ENCODE data around the gene ELF2.
A peak's percentile ranks its signal among the peaks of the same experiment; 100 is the strongest.
"Not testable (repeated sequence)": the region's sequence is repeated elsewhere in the genome, so short reads cannot be mapped to it uniquely, and the experiment has no call there.

ELF2 gene

DNA sequence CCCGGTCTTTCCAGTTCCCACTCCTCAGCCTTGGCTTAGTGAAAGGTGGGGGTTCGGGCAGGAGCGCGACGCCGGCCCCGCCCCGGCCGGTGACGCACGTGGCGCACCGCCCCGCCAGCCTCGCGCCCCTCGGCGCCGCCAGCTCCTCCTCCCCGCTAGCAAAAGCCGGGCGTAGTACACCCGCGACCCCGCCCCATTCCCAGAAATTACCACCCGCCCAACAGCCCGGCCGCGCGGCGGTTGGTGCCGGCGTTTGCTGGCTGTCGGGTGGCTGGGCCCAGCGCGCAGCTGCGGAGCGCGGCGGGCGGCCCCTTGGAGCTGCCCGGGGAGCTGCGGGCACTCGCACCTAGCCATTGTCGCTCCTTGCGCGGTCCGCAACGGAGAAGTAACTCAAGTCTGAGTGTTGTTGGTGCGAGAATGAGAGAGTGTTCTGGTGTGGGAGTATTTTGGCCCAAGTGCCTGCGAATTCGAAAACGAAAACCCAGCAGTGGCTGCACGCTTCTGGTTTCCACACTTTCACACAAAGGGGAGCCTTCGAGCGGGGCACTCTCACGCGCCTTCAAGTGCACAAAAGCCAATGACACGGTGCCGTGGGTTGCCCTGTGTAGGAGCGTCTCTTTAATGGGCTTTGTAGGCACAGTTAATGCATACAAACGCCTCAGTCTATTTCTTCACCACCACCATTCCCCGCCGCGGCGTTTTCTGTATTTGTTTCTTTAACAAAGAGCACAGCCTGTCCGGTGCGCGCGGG, 1.0 kb upstream of the ELF2 start:
- peak; percentile 92 for DNase-seq

DNA sequence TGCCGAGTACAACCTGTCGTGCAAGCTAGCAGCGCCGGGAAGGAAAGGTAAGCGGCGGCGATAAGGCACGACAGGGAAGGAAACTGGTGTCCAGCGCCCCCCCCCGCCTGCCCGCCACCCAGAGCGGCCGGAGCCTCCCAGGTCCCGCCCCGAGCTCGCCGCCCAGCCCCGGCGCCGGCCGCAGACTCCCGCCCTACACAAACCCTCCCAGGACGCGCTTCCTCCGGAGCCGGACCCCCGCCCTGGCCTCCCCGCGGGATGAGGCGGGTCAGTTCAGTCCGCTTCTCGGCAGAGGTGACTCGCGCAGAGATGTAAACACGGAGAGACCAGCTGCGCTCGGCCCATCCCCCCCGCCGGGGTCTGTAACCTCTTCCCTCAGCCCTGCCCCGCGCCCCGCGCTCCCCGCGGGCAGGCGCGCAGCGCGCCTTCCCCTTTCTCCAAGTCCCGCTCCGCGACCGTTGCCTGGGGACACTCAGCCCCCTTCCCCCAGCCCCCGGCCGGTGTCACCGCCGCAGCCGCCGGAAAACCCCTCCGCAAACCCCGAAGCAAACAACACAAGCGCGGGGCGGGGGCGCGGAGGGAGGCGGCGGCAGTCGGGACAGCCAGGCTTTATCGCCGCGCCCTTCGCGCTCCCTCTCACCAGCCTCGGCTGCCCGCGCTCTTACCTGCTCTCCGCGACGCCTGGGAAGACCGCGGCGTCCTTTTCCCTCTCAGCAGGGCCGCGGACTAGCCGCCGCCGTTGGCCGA, 543 bp downstream of the ELF2 start:
- peak; percentile 84 for DNase-seq

DNA sequence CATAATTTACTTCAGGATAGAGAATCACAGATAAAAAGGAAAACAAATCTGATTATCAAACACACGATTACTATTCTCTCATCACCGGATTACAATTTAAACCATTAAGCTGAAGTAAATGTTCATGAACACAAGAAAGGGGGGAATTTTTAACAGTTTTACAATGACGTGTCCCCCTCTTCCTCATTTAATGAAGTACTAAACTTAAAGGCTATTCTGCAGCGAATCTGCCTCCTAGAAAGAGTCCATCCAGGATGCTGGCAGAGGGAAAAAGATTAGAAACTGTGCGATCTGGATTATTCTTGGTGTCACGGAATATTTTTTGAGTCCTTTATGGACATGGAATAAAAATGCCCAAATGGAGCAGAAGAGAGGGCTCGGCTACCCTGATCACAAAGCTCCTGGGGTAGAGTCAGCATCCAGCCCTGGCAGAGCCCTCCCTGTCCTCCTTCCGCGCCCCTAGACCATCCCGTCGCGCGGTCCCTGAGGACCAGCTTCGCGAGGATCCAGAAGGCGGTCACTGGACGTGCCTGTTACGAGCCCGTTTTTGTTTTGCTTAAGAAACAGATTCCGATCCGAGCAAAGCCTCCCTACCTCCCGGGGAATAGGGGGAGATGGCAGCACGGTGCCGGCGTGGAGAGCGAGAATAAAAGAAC, 1.2 kb downstream of the ELF2 start:
- DNase-seq: no peak

DNA sequence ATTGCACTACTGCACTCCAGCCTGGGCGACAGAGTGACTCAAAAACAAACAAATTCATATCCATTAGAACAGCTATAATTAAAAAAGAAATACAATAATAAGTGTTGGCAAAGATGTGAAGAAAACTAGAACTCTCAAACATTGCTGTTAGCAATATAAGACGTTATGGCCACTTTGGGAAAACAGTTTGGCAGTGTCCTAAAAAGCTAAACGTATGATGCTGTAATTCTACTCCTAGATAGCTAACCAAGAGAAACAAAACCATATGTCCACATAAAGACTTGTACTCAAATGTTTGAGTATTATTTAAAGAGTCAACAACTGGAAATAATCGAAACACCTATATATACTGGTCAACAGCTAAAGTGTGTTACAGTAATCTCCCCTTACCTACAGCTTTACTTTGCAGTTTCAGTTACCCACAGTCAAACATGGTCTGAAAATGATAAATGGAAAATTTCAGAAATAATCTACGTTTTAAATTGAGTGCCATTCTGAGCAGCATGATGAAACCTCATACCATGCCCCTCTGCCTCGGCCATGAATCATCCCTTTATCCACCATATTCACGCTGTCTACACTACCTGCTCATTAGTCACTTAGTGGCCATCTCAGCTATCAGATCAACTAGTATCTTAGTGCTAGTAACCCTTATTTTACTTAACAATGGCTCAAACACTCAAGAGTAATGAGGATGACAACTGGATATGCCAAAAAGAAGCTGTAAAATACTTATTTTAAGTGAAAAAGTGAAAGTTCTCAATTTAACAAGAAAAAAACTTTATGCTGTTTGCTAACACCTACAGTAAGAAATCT, 4.9 kb downstream of the ELF2 start:
- DNase-seq: no peak

- no peak for DNase-seq
Observed at GRCh38 chr4:139170932-139171331, 6.1 kb downstream of the ELF2 start.

DNA sequence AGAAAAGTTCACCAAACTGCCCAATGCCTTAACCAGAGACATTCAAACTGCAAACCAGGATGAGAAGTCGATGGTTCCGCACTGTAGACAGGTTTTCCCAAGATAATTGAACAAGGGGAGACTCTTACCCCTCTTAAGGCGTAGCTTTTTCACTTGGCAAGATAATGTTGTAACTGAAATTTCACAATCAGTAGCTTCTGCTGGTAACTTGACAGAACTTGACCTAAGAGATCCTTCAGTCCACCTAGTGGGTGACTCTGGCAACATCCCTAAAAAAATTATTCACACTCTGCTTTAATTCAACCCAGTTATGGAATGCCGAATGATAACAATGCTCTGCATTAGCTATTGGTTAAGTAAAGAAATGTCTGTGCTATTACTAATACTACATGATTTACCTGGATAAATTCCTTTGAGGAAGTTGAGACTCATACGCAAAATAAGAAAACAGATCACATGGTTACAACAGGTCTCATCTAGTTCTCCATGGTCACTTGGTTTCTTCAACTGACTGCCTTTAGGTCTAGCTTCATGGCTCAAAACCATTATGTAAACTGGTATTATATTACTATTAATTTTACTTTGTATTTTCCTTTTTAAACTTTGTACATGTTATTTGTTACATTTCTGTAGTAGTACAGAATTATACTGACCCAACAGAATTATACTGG, 9.1 kb downstream of the ELF2 start:
- no peak for DNase-seq

DNA sequence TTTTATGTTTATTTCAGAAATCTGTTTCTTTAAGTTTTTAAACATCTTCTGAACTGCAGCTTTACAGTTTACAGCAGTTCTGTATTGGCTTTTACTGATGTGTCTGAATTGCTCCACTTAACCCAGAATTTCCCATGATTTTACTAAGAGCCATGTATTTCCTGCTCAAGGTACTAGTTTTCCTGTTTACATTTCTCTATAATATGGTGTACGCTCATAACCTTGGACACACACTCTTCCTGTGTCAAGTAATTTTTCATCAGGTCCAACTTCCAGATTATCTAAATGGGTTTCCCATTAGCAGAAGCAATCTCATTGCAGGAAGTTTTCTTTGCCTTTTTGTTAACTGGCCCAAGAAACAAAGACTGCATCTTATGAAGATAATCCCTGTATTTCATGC, 12.3 kb downstream of the ELF2 start:
- no peak for DNase-seq

DNA sequence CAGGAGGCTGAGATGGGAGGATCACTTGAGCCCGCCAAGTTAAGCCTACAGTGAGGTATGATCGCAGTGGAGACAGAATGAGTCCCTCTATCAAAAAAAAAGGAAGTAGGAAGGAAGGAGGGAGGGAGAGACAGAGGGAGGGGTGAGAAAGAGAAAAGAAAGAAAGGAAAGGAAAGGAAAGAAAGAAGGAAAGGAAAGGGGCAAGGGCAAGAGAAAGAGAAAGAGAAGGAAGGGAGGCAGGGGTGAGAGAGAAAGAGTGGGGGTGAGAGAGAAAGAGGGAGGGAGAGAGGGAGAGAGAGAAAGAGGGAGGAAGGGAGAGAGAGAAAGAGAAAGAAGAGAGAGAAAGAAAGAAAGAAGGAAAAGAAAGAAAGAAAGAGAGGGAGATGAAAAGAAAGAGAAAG, 13.2 kb downstream of the ELF2 start:
- DNase-seq: no peak

DNA sequence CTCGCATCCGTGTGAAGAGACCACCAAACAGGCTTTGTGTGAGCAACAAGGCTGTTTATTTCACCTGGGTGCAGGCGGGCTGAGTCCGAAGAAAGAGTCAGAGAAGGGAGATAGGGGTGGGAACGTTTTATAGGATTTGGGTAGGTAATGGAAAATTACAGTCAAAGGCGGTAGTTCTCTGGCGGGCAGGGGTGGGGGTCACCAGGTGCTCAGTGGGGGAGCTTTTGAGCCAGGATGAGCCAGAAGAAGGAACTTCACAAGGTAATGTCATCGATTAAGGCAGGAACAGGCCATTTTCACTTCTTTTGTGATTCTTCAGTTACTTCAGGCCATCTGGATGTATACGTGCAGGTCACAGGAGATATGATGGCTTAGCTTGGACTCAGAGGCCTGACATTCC, 19.0 kb downstream of the ELF2 start:
- DNase-seq: not testable (repeated sequence)

DNA sequence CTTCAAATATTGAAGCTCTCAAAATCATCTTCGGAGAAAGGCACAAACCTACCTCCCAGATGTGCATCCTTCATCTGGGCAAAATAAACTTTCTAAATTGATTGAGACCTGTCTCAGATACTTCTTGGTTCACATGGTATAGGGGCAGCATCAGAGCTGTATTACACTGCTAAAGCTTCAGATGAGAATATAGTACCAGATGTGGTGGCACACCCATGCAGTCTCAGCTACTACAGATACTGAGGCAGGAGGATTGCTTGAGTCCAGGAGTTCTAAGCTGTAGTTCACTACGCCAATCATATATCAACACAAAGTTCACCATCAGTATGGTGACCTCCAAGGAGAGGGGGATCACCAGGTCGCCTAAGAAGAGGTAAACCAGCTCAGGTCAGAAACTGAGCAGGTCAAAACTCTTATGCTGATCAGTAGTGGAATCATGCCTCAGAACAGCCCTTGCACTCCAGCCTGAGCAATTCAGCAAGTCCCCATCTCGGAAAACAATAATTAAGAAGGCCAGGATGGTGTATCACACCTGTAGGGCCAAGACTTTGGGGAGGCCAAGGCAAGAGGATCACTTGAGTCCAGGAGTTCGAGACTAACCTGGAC, 22.0 kb downstream of the ELF2 start:
- no peak for DNase-seq

DNA sequence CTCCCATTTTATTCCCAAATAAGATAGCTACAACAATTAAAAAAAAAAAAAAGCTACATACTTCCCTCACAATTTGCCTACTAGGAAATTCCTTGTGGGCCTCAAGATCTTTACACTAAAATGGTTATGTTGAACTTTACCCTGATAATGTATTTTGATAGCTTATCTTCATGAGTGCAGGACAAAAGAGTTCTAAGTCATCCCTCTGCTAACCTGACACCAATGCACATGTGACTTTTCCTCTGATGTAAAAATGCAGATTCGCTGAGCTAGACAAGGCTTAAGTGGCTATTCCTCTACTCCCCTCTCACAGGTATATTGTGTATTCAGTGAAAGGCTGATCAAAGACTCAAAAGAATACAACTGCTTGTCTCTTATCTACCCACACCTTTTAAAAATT, 22.5 kb downstream of the ELF2 start:
- DNase-seq: no peak

DNA sequence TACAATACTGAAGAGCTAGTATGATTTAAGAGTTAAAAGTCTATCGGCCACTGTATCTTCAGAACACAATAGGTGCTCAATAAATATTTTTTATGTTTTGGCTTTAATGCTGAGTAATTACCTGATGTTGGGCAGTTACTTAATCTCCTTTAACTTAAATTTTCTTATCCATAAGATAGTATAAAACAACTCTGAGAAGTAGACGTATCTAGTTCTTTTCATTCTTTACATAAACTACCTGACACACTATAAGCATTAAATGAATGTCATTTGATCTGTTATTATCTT, 22.9 kb downstream of the ELF2 start:
- DNase-seq: no peak

- peak; percentile 0 for DNase-seq
Observed at GRCh38 chr4:139153411-139154133, 23.4 kb downstream of the ELF2 start.

GRCh38 chr4:139152249-139152648, 24.8 kb downstream of the ELF2 start:
- DNase-seq: no peak

DNA sequence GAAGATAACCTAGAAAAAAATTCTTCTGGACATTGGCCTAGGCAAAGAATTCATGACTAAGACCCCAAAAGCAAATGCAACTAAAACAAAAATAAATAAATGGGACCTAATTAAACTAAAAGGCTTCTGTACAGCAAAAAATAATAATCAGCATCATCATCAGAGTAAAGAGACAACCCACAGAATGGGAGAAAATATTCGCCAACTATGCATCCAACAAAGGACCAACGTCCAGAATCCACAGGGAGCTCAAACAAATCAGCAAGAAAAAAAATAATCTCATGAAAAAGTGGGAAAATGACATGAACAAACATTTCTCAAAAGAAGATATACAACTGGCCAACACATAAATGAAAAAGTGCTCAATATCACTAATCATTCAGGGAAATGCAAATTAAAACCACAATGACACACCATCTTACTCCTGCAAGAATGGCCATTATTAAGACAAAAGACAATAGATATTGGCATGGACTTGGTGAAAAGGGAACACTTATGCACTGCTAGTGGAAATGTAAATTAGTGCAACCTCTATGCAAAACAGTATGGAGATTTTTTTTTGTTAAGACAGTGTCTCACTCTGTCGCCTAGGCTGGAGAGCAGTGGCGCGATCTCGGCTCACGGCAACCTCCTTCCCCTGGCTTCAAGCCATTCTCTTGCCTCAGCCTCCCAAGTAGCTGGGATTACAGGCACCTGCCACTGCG, 29.9 kb downstream of the ELF2 start:
- DNase-seq: no peak

- no peak for DNase-seq
Observed at GRCh38 chr4:139145552-139145932, 31.5 kb downstream of the ELF2 start.

DNA sequence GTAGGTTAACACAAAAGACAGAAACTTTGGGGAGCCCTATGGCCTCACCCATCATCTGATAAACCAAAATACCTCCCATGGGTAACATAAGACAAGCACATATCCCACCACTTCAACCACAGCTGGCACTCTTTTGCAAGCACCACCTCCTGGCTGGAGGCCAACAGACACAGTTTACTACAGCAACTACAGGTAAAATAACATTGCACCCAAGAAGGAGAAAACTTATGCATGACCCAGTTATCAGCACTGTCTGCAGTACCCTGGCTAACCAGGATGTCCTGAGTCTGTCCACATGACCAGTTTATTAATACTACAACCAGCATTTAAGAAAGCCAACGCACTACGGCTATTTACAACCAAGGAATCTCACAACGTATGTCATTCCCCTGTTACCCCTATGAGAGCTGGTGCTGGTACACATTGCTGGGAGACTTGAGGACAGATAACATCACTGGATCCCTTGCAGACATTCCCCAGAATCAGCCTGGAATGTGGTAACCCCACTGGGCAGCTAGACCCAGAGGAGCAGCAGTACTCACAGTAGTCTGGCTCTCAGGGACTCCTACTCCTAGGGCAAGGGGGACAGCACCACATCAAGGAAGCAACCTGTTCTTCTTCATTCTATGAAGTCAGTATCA, 32.0 kb downstream of the ELF2 start:
- DNase-seq: no peak

DNA sequence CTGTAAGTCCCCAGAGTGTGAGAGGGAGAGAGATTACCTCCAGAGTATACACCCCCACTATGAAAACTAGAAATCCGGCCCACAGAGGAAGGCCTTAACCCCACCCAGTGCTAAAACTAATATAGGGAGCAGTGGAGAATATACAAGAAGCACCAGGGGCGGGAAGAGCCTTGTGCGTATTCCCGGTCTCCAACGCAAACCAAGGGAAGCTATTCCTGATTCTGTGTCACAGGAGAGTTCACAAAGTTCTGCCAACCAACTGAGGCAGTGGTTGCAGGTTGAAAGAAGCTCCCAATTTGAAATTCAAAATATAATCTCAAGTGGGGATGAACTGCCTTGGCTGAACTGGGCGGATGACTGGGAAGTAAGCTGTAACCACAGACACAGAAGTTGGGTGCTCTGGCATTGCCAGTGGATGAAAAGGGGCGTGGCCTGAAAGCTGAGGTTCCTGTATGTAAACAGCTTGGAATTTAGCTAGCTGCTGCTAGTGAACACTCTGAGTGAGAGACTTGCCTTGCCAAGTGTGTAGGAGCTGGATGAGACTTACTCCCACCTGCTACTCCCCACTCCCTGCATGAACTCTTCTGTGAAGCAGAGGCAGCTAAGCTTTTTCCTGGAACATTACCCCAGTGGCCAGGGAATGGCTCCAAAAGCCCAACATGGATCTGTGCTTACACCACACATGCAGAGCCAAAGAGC, 32.7 kb downstream of the ELF2 start:
- DNase-seq: no peak

- no peak for DNase-seq
Observed at GRCh38 chr4:139142980-139143379, 34.0 kb downstream of the ELF2 start.

DNA sequence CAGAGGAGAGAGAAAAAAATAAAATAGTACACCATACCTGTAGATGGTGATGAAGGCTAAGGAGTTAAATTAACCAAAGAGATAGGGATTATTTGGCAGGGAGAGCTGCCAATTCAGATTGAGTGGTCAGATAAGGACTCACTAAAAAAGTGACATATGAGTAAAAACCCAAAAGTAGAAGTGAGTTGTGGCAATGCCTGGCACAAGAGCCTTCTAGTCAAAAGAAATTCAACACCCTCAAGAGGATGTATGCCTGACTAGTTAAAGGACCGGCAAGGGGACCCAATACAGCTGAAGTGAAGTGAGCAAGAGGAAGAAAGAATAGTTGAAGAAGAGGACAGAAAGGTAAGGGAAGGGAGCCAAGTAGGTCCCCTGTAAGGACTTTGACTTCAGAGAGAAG, 34.9 kb downstream of the ELF2 start:
- no peak for DNase-seq

Measured in NCI-H146 (cell line).